NOMO-1 treated with DMSO at 0.1 percent for 48 hours (cell line): ENCODE measurements around the gene MKRN1.
"Not testable (repeated sequence)": the region's sequence is repeated elsewhere in the genome, so short reads cannot be mapped to it uniquely, and the experiment has no call there.

Experiments
- DNase-seq: peaks from one replicate; lab custom pipeline; 2025; ENCODE audit not compliant: unreplicated experiment; lab: John Stamatoyannopoulos, UW

Gene MKRN1

GRCh38 chr7:140485500-140486265 lies 6.4 kb upstream of the MKRN1 start:
- no peak for DNase-seq

- DNase-seq = no peak
Observed at GRCh38 chr7:140484951-140485499, 5.7 kb upstream of the MKRN1 start.

- no peak for DNase-seq
Observed at GRCh38 chr7:140484479-140484878, 5.2 kb upstream of the MKRN1 start.

- no peak for DNase-seq
Observed at GRCh38 chr7:140479739-140480084, 407 bp upstream of the MKRN1 start.

GRCh38 chr7:140478246-140479061 lies 851 bp downstream of the MKRN1 start:
- peak; percentile 55 for DNase-seq

- DNase-seq = no peak
Observed at GRCh38 chr7:140476698-140477261, 2.5 kb downstream of the MKRN1 start.

GRCh38 chr7:140475747-140476333 lies 3.5 kb downstream of the MKRN1 start:
- peak; percentile 36 for DNase-seq

GRCh38 chr7:140463111-140463510 lies 16.2 kb downstream of the MKRN1 start:
- no peak for DNase-seq

GRCh38 chr7:140458916-140459315 lies 20.4 kb downstream of the MKRN1 start:
- no peak for DNase-seq

GRCh38 chr7:140458201-140458600 lies 21.1 kb downstream of the MKRN1 start:
- DNase-seq = no peak

GRCh38 chr7:140456551-140457051 lies 22.7 kb downstream of the MKRN1 start:
- no peak for DNase-seq

- no peak for DNase-seq
Observed at GRCh38 chr7:140455743-140456142, 23.6 kb downstream of the MKRN1 start.

GRCh38 chr7:140454657-140455015 lies 24.7 kb downstream of the MKRN1 start:
- no peak for DNase-seq

- DNase-seq = not testable (repeated sequence)
Observed at GRCh38 chr7:140453785-140454656, 25.3 kb downstream of the MKRN1 start.

GRCh38 chr7:140453273-140453672 lies 26.0 kb downstream of the MKRN1 start:
- DNase-seq = no peak

GRCh38 chr7:140451716-140452115 lies 27.6 kb downstream of the MKRN1 start:
- DNase-seq = no peak

- DNase-seq = no peak
Observed at GRCh38 chr7:140448781-140449480, 30.4 kb downstream of the MKRN1 start.

- DNase-seq = no peak
Observed at GRCh38 chr7:140447841-140448240, 31.5 kb downstream of the MKRN1 start.

- DNase-seq = no peak
Observed at GRCh38 chr7:140446467-140446866, 32.8 kb downstream of the MKRN1 start.

- DNase-seq = no peak
Observed at GRCh38 chr7:140441519-140441918, 37.8 kb downstream of the MKRN1 start.
